SH-SY5Y (cell line): ENCODE data around the gene ST3GAL3.

Source experiments
- GATA2 ChIP-seq: IDR thresholded peaks from 2 replicates; pipeline ENCODE4 v1.6.1; 2011; ENCODE audit warnings: mild to moderate bottlenecking, low read depth, low read length
- GATA3 ChIP-seq: IDR thresholded peaks from 2 replicates; pipeline ENCODE4 v1.6.1; 2011; ENCODE audit warnings: low read depth, mild to moderate bottlenecking, low read length, moderate library complexity

GRCh38 chr1:43938892-43939587, 231.7 kb downstream of the ST3GAL3 start:
- TF ChIP-seq GATA2 (no peak), GATA3 (no peak)
